HG03280 (cell line): Measurements from ENCODE around the gene TNK2.
"Not testable (repeated sequence)": the region's sequence is repeated elsewhere in the genome, so short reads cannot be mapped to it uniquely, and the experiment has no call there.

Experiments used
- ATAC-seq: cut with Tn5 transposase; IDR thresholded peaks from one replicate; pipeline ENCODE4 v1.9.1; 2021; ENCODE audit warnings: mild to moderate bottlenecking, moderate library complexity; ENCODE audit not compliant: unreplicated experiment

The TNK2 gene

GRCh38 chr3:195824425-195825190 is 83.7 kb downstream of the TNK2 start:
- not testable (repeated sequence) for ATAC-seq

GRCh38 chr3:195823999-195824398 is 84.4 kb downstream of the TNK2 start:
- ATAC-seq: no peak

- no peak for ATAC-seq
Measured at GRCh38 chr3:195823280-195823679, 85.1 kb downstream of the TNK2 start.

DNA sequence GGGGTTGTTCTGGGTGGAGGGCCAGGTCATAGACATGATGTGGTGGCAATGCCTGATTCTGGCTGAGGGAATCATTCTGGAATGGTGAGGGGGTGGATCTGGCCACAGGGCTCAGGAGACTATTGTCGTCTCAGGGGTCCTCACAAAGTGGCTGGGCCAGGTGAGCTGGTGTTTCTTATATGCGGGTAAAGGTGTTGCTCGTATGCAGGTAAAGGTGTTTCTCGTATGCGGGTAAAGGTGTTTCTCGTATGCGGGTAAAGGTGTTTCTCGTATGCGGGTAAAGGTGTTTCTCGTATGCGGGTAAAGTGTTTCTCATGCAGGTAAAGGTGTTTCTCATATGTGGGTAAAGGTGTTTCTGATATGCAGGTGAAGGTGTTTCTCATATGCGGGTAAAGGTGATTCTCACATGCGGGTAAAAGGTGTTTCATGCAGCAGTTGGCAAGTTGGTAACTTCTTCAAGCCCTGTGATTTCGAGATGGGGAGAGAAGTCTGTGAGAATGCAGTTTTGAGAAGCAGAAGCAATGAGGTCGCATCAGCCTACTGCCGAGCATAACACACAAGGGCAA is 86.1 kb downstream of the TNK2 start:
- ATAC-seq: no peak

DNA sequence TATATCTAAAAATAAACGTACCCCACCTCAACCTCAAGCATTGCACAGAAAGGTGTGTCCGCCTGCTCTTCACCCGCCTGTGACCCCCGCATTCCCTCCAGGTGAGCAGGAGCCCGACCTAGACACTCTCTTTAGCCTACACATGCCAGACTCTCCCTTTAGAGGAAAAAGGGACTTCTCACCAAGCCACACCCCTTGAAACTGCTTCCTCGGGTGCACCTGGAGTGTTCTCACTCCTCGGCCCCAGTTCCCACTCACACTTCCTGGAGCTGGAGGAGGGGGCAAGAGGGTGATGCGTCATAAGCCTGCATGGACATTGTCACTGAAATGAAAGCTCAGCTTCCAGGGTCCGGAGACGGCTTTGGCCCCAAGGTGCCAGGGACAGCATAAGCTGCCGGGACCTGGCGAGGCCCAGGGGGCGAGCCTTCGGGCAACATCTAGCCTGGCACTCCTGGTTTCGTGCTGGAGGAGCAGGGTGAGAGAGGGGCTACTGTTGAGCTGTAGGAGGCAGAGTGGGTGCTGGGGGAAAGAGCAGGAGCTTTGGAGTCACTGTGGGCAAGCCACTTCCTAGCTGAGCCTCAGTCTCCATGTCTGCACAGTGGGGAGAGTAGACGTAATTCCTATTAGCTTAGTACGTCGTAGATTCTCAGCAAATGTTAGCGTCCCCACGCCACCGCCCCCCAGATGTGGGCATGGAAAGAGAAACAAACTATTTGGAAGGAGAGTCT is 86.8 kb downstream of the TNK2 start:
- ATAC-seq: no peak

GRCh38 chr3:195820901-195821300 is 87.5 kb downstream of the TNK2 start:
- no peak for ATAC-seq

DNA sequence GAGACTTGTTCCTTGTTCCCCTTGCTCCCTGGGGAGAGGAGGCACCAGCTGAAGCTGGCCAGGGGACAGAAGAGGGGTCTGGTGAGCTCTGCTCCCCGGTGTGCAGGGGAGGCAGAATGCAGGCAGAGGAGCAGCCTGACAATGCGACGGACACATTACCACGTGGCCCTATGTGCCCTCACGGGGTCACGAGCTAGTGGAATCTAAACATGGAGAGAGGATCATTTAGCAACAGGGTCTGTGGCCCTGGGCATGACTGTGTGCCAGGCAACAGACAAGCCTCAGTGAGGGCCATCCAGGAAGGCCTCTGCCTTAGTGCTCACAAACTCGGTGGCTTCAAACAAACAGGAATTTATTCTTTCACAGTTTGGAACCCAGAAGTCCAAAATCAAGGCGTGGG is 88.2 kb downstream of the TNK2 start:
- ATAC-seq: no peak

- no peak for ATAC-seq
Measured at GRCh38 chr3:195818301-195818700, 90.0 kb downstream of the TNK2 start.

- no peak for ATAC-seq
Measured at GRCh38 chr3:195817578-195818135, 90.7 kb downstream of the TNK2 start.

DNA sequence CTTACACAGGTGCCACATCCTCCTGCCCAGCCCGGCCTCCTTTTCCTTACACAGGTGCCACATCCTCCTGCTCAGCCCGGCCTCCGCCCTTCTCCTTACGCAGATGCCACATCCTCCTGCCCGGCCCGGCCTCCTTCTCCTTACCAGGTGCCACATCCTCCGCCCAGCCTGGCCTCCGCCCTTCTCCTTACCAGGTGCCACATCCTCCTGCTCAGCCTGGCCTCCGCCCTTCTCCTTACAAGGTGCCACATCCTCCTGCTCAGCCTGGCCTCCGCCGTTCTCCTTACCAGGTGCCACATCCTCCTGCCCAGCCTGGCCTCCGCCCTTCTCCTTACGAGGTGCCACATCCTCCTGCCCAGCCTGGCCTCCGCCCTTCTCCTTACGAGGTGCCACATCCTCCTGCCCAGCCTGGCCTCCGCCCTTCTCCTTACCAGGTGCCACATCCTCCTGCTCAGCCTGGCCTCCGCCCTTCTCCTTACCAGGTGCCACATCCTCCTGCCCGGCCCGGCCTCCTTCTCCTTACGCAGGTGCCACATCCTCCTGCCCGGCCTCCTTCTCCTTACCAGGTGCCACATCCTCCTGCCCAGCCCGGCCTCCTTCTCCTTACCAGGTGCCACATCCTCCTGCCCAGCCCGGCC is 92.0 kb downstream of the TNK2 start:
- not testable (repeated sequence) for ATAC-seq

GRCh38 chr3:195815169-195815771 is 93.1 kb downstream of the TNK2 start:
- no peak for ATAC-seq

DNA sequence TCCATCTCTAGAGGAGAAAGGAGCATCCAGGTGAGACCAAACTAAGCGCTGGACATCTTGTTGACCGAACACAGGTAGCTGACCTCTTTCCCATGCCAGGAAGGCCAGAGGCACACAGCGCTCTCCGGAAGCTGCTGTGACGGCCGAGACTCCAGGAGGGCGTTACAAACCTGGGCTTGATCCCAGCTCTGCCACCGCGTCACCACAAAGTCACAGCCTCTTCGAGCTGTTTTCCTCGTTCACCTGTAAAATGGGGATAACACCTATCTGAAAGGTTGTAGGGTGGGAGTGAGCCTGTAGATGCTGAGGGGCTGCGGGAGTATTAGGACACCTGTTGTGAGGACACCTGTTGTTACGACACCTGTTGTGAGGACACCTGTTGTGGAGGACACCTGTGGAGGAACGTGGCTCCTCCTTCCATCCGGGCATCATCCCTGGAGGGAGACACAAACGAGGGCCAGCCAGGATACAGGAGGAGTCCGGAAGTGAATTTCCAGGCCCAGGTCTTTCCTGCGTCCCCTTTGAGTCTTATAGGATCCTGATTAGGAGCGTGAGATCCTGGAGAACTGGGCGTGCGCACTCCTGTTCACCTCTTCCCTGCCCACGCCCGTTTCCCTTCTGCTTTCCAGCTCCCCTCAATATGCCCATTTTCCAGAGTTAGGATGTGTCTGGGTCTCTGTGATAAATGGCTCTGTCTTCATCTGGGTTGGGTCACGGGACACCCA is 94.3 kb downstream of the TNK2 start:
- no peak for ATAC-seq
